RWPE1 (cell line): Measurements from ENCODE around the gene HLF.

Experiments used
- CTCF ChIA-PET: fragments of 350-600 bp; sonication (Branson Sonifier 250); formaldehyde crosslinking; extraction: SDS; loops from one replicate; lab custom pipeline; 2021; lab: Yijun Ruan, JAX
- POLR2A ChIA-PET: fragments of 400-600 bp; formaldehyde crosslinking; extraction: SDS; loops from one replicate; lab custom pipeline; 2020; ENCODE audit warnings: antibody characterized with exemption; ENCODE audit not compliant: low non-redundant PET; lab: Yijun Ruan, JAX
- DNase-seq: peaks from one replicate; pipeline ENCODE4 v3.0.0; 2012; ENCODE audit warnings: low spot score
- H3K27ac ChIP-seq: fragments of 450-650 bp; 2 replicates; pipeline ENCODE4 v1.5.1; 2017
- CTCF ChIP-seq: fragments of 450-650 bp; conservative IDR thresholded peaks from 2 replicates; pipeline ENCODE4 v1.5.1; 2017; ENCODE audit warnings: low read depth, mild to moderate bottlenecking

Gene HLF

GRCh38 chr17:55224746-55225145, 40.0 kb upstream of the HLF start:
- H3K27ac ChIP-seq: no peak overlapping the region
- TF ChIP-seq CTCF: no peak
- ChIA-PET POLR2A (no interaction called here), CTCF (no interaction called here)
- no peak for DNase-seq

- no peak overlapping the region for H3K27ac ChIP-seq
- ChIA-PET POLR2A (no interaction called here), CTCF (interaction anchor here (0.6 kb wide), 1 partner anchor 123 kb away, joined by 3 read pairs; no protein-coding TSS in a partner anchor)
- no peak for DNase-seq
- TF ChIP-seq CTCF: no peak
Measured at GRCh38 chr17:55225237-55225636, 39.5 kb upstream of the HLF start.

- no peak for TF ChIP-seq CTCF
- DNase-seq: no peak
- ChIA-PET POLR2A (no interaction called here), CTCF (no interaction called here)
- H3K27ac ChIP-seq: no peak overlapping the region
Measured at GRCh38 chr17:55228683-55229192, 36.0 kb upstream of the HLF start.

GRCh38 chr17:55229276-55229675, 35.5 kb upstream of the HLF start:
- ChIA-PET POLR2A (no interaction called here), CTCF (interaction anchor here (0.7 kb wide), 2 partner anchors 9 to 153 kb away, joined by 4 to 5 read pairs; no protein-coding TSS in a partner anchor)
- no peak overlapping the region for H3K27ac ChIP-seq
- no peak for DNase-seq
- no peak for TF ChIP-seq CTCF

- no peak overlapping the region for H3K27ac ChIP-seq
- no peak for TF ChIP-seq CTCF
- POLR2A ChIA-PET: no interaction called here
- DNase-seq: no peak
- CTCF ChIA-PET: interaction anchor here (0.5 kb wide), 1 partner anchor 85 kb away, joined by 5 read pairs; no protein-coding TSS in a partner anchor
Measured at GRCh38 chr17:55230716-55231115, 34.0 kb upstream of the HLF start.

GRCh38 chr17:55233840-55234239, 30.9 kb upstream of the HLF start:
- TF ChIP-seq CTCF: no peak
- peak; percentile 59 for DNase-seq
- ChIA-PET CTCF (no interaction called here), POLR2A (no interaction called here)
- H3K27ac ChIP-seq: no peak overlapping the region
